HepG2 (cell line): ENCODE results near the gene CDT1. TPM values are rescaled to one million over a fixed set of nuclear protein-coding genes. Genes with fewer than 3 reads are reported as not detected.

Experiments
- ATAC-seq: fragments of 200-7000 bp; cut with Tn5 transposase; 3 replicates; pipeline ENCODE4 v1.9.1; 2020; ENCODE audit warnings: mild to moderate bottlenecking, moderate library complexity
- BruUV-seq: library from RNA; stranded (reverse); fragments of 400-500 nt; replicated peaks from 2 replicates; lab custom pipeline; 2021; lab: Mats Ljungman, UMichigan
- CTCF ChIA-PET: fragments of 300-600 bp; formaldehyde crosslinking; extraction: SDS; loops from one replicate; lab custom pipeline; 2021; ENCODE audit warnings: low total read pairs, inconsistent platforms, low intra/inter-chr PET ratio; lab: Yijun Ruan, JAX
- POLR2A ChIA-PET: fragments of 350-600 bp; sonication (Branson Sonifier 250); formaldehyde crosslinking; loops from one replicate; lab custom pipeline; 2020; ENCODE audit warnings: antibody characterized with exemption, inconsistent platforms; lab: Yijun Ruan, JAX
- DNase-seq: peaks from one replicate; pipeline ENCODE4 v3.0.0-alpha.2; 2015; ENCODE audit warnings: low spot score
- FAIRE-seq: peaks from 3 replicates; lab custom pipeline; 2011; peaks lifted over from hg19 to GRCh38; lab: Jason Lieb, UNC
- H2AFZ ChIP-seq: one replicate; pipeline ENCODE4 v1.6.1; 2011; ENCODE audit warnings: low read length, inconsistent platforms
- H3K27ac ChIP-seq: fragments of 300-600 bp; 3 replicates; pipeline ENCODE4 v1.8.0; 2011; ENCODE audit warnings: mixed run types, mild to moderate bottlenecking, mixed read lengths, low read length, inconsistent platforms; ENCODE audit not compliant: insufficient read depth; ENCODE audit errors: extremely low read length
- H3K27me3 ChIP-seq, 2 experiments: fragments of 200-600 bp in 1 of 2; 2 replicates in 1 of 2; 3 replicates in 1 of 2; pipeline versions ENCODE4 v1.6.0 to v1.8.0; 2011; ENCODE audit warnings: low read length in 2 of 2, mild to moderate bottlenecking in 2 of 2, moderate library complexity in 2 of 2, inconsistent platforms in 1 of 2; ENCODE audit not compliant: insufficient read depth in 2 of 2, control insufficient read depth in 1 of 2
- H3K36me3 ChIP-seq, 2 experiments: fragments of 200-600 bp in 1 of 2; replicated peaks in 1 of 2; 2 replicates in 1 of 2; 3 replicates in 1 of 2; pipeline versions ENCODE4 v1.5.1 to v1.8.0; 2011; ENCODE audit warnings: low read length in 2 of 2, inconsistent platforms in 1 of 2; ENCODE audit not compliant: insufficient read depth in 2 of 2, control insufficient read depth in 1 of 2
- H3K4me1 ChIP-seq: 2 replicates; pipeline ENCODE4 v1.5.1; 2012; ENCODE audit warnings: low read length, inconsistent platforms; ENCODE audit not compliant: insufficient read depth
- H3K4me2 ChIP-seq: 2 replicates; pipeline ENCODE4 v1.6.0; 2011; ENCODE audit warnings: low read depth, low read length, inconsistent platforms
- H3K4me3 ChIP-seq, 3 experiments: fragments of 200-600 bp in 1 of 3; sonication (generic), shearing (Covaris generic) in 1 of 3; replicated peaks in 1 of 3; 2 replicates each; pipeline ENCODE4 v1.5.1; 2011 to 2016; ENCODE audit warnings: low read length in 3 of 3, inconsistent platforms in 2 of 3, low read depth in 2 of 3, mild to moderate bottlenecking in 2 of 3, control low read depth in 1 of 3, mixed read lengths in 1 of 3; ENCODE audit not compliant: insufficient read depth in 1 of 3
- H3K79me2 ChIP-seq: one replicate; pipeline ENCODE4 v1.6.1; 2011; ENCODE audit warnings: low read length, inconsistent platforms; ENCODE audit not compliant: insufficient read depth
- H3K9ac ChIP-seq: 2 replicates; pipeline ENCODE4 v1.6.0; 2011; ENCODE audit warnings: mild to moderate bottlenecking, low read depth, low read length, inconsistent platforms; ENCODE audit not compliant: insufficient read depth
- H3K9me3 ChIP-seq: 2 replicates; pipeline ENCODE4 v1.5.1; 2012; ENCODE audit warnings: mild to moderate bottlenecking, low read length
- H4K20me1 ChIP-seq: 2 replicates; pipeline ENCODE4 v1.6.0; 2011; ENCODE audit warnings: inconsistent platforms, mild to moderate bottlenecking, low read length, moderate library complexity; ENCODE audit not compliant: insufficient read depth
- CBX5 ChIP-seq: sonication (generic); formaldehyde crosslinking; IDR thresholded peaks from 2 replicates; pipeline ENCODE4 v1.4.0; 2020; ENCODE audit warnings: missing genetic modification reagents, borderline replicate concordance
- CHCHD3 ChIP-seq: sonication (generic); formaldehyde crosslinking; IDR thresholded peaks from 2 replicates; pipeline ENCODE4 v1.8.0; 2022; ENCODE audit warnings: mild to moderate bottlenecking, missing genetic modification reagents, moderate library complexity
- FOXM1 ChIP-seq: sonication (generic); formaldehyde crosslinking; IDR thresholded peaks from 2 replicates; pipeline ENCODE4 v1.5.0; 2020; ENCODE audit warnings: missing genetic modification reagents
- NR1H2 ChIP-seq: sonication (generic); formaldehyde crosslinking; IDR thresholded peaks from 2 replicates; pipeline ENCODE4 v1.8.1; 2022; ENCODE audit warnings: low read depth, missing genetic modification reagents, borderline replicate concordance
- POLR2AphosphoS5 ChIP-seq: IDR thresholded peaks from 2 replicates; pipeline ENCODE4 v1.6.1; 2012; ENCODE audit warnings: low read depth, low read length
- SNRNP70 ChIP-seq: fragments of 200-400 bp; formaldehyde crosslinking; IDR thresholded peaks from 2 replicates; pipeline ENCODE4 v1.6.1; 2017; ENCODE audit warnings: mild to moderate bottlenecking, low read depth, low read length, moderate library complexity
- SRF ChIP-seq: IDR thresholded peaks from 2 replicates; pipeline ENCODE4 v1.6.1; 2011; ENCODE audit warnings: mild to moderate bottlenecking, low read depth, low read length, moderate library complexity
- ZC3H4 ChIP-seq: sonication (generic); formaldehyde crosslinking; IDR thresholded peaks from 2 replicates; pipeline ENCODE4 v1.4.0; 2020; ENCODE audit warnings: missing genetic modification reagents, borderline replicate concordance
- ZMYM2 ChIP-seq: sonication (generic); formaldehyde crosslinking; IDR thresholded peaks from 2 replicates; pipeline ENCODE4 v1.8.0; 2022; ENCODE audit warnings: mild to moderate bottlenecking, missing genetic modification reagents
- ZNF143 ChIP-seq: sonication (generic); formaldehyde crosslinking; IDR thresholded peaks from 2 replicates; pipeline ENCODE4 v1.4.0; 2020; ENCODE audit warnings: missing genetic modification reagents
- ZNF17 ChIP-seq: sonication (generic); formaldehyde crosslinking; IDR thresholded peaks from 2 replicates; pipeline ENCODE4 v1.5.0; 2020; ENCODE audit warnings: mild to moderate bottlenecking, missing genetic modification reagents
- ZNF20 ChIP-seq: sonication (generic); formaldehyde crosslinking; IDR thresholded peaks from 2 replicates; pipeline ENCODE4 v1.4.0; 2020; ENCODE audit warnings: mild to moderate bottlenecking, moderate library complexity, missing genetic modification reagents
- ZNF549 ChIP-seq: sonication (generic); formaldehyde crosslinking; IDR thresholded peaks from 2 replicates; pipeline ENCODE4 v1.5.0; 2020; ENCODE audit warnings: missing genetic modification reagents
- ZNF605 ChIP-seq: sonication (generic); formaldehyde crosslinking; IDR thresholded peaks from 2 replicates; pipeline ENCODE4 v1.8.0; 2022; ENCODE audit warnings: mild to moderate bottlenecking, missing genetic modification reagents
- ZNF615 ChIP-seq: sonication (generic); formaldehyde crosslinking; IDR thresholded peaks from 2 replicates; pipeline ENCODE4 v1.5.0; 2020; ENCODE audit warnings: mild to moderate bottlenecking, missing genetic modification reagents, borderline replicate concordance
- ZNF709 ChIP-seq: sonication (generic); formaldehyde crosslinking; IDR thresholded peaks from 2 replicates; pipeline ENCODE4 v1.5.0; 2020; ENCODE audit warnings: mild to moderate bottlenecking, missing genetic modification reagents
- ZNF781 ChIP-seq: sonication (generic); formaldehyde crosslinking; IDR thresholded peaks from 2 replicates; pipeline ENCODE4 v1.5.1; 2020; ENCODE audit warnings: borderline replicate concordance, mild to moderate bottlenecking, missing genetic modification reagents; ENCODE audit errors: not compliant biosample characterization
- WGBS: methylation state at CpG from one replicate; pipeline ENCODE4 v1.1.6; 2017; ENCODE audit warnings: low lambda C conversion rate; 5-methylcytosine and 5-hydroxymethylcytosine counted together
- in situ Hi-C: cut with HindIII; loops from 2 replicates; pipeline ENCODE4 v1.10.0; 2017; ENCODE audit warnings: low pct_unique_long_range_greater_than_20kb; ENCODE audit not compliant: extremely low pct_ligation_motif_present
- intact Hi-C: fragments of 100-400 bp; cut with micrococcal nuclease; formaldehyde crosslinking; loops from one replicate; pipeline ENCODE4 v1.10.0; 2022; ENCODE audit not compliant: unreplicated experiment
- polyA plus RNA-seq, 8 experiments: library from polyadenylated mRNA; depleted of rRNA in 3 of 8; stranded (reverse) in 7 of 8; unstranded in 1 of 8; fragments of >200 nt; fragmentation: Illumina TruSeq in 4 of 8; extraction: Trizol in 4 of 8; gene quantifications; 2 replicates each; pipeline versions ENCODE4 v1.2.1 to v1.2.3, GENCODE V29; 2011 to 2016; ENCODE audit warnings: low read depth in 4 of 8, missing spikeins in 1 of 8, mixed read lengths in 1 of 8; ENCODE audit not compliant: insufficient read depth in 1 of 8
- total RNA-seq, 5 experiments: library from RNA; depleted of rRNA; stranded (reverse); fragments of >200 nt; fragmentation: Illumina TruSeq; extraction: Trizol; gene quantifications; 2 replicates each; pipeline ENCODE4 v1.2.3, GENCODE V29; 2016; ENCODE audit warnings: low read depth in 1 of 5
- TF ChIP-seq, protein P1 (sequence below): sonication (generic); formaldehyde crosslinking; IDR thresholded peaks from 2 replicates; pipeline ENCODE4 v1.5.0; 2020; ENCODE audit warnings: missing genetic modification reagents, mild to moderate bottlenecking, borderline replicate concordance
- TF ChIP-seq, protein P2 (sequence below): sonication (generic); formaldehyde crosslinking; IDR thresholded peaks from 2 replicates; pipeline ENCODE4 v1.4.0; 2020; ENCODE audit warnings: mild to moderate bottlenecking, low read depth, missing genetic modification reagents

CDT1 gene
- total and polyA plus RNA-seq, 2 of the 13 experiments (the other 11 are each of a cell fraction or from before 2014, with no cell fraction given) = 23.1 to 23.8 TPM

DNA sequence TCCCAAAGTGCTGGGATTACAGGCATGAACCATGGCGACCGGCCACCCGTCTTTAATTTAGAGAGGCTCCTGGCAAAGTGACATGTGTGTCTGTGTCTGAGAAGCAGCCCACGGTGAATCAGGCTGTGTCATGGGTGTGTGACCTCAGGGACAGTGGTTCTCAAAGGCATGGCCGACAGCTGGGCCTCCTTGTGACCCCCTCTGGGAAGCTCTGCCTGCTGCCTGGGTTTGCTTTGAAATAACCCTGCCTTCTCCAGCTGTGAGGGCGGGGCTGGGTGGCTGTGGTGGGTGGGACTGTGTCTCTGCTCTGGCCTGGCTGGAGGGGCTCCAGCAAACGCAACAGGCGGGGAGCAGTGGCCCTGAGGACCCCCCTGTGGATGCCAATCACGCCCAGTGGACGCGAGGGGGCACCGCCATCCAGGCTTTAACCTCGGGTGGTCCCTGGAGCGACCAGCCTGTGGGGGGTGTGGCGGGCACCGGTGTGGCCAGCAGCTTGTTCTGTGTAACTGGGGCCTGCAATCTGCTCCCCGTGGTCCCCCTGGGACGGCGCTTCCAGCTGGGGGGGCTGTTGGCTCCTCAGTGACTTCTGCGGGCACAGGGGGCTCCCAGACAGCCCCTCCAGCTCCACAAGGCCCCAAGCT lies 16.9 kb downstream of the CDT1 start:
- Histone ChIP-seq H3K27ac (no peak overlapping the region), H3K4me3 (no peak overlapping the region), H3K9me3 (no peaks in the 10 kb centered on the region), H2AFZ (no peak overlapping the region), H3K79me2 (no peaks in the 10 kb centered on the region), H4K20me1 (no peaks in the 10 kb centered on the region), H3K36me3 (no peaks in the 10 kb centered on the region), H3K27me3 (peaks cover 0 to 5% of the 10 kb centered on the region in 2 experiments; a peak in 1 of 5 replicates), H3K4me1 (peaks cover 27% of the 10 kb centered on the region), H3K9ac (no peak overlapping the region), H3K4me2 (no peak overlapping the region)
- DNase-seq (no peak), FAIRE-seq (no peak), ATAC-seq (no peak)
- no peak for TF ChIP-seq ZNF17
- no peak for TF ChIP-seq ZNF615 (CRISPR knock-in tag)
- TF ChIP-seq SRF = no peak
- TF ChIP-seq ZNF20 (CRISPR knock-in tag) = no peak
- no peak for TF ChIP-seq SNRNP70
- no peak for TF ChIP-seq ZNF143 (CRISPR knock-in tag)
- TF ChIP-seq, protein P1, sequence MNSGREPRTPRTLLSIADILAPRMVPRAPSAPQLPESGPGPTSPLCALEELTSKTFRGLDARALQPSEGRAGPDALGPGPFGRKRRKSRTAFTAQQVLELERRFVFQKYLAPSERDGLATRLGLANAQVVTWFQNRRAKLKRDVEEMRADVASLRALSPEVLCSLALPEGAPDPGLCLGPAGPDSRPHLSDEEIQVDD = no peak
- no peak for TF ChIP-seq ZNF709 (CRISPR knock-in tag)
- no peak for TF ChIP-seq ZNF549 (CRISPR knock-in tag)
- TF ChIP-seq ZNF605 (CRISPR knock-in tag) = no peak
- TF ChIP-seq NR1H2 (CRISPR knock-in tag) = no peak
- TF ChIP-seq, protein P2, sequence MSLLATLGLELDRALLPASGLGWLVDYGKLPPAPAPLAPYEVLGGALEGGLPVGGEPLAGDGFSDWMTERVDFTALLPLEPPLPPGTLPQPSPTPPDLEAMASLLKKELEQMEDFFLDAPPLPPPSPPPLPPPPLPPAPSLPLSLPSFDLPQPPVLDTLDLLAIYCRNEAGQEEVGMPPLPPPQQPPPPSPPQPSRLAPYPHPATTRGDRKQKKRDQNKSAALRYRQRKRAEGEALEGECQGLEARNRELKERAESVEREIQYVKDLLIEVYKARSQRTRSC (CRISPR knock-in tag) = no peak
- no peak for TF ChIP-seq POLR2AphosphoS5
- TF ChIP-seq ZMYM2 (CRISPR knock-in tag) = no peak
- TF ChIP-seq ZC3H4 = no peak
- no peak for TF ChIP-seq CHCHD3 (CRISPR knock-in tag)
- TF ChIP-seq CBX5 = no peak
- TF ChIP-seq ZNF781 (CRISPR knock-in tag) = no peak
- TF ChIP-seq FOXM1 (CRISPR knock-in tag) = no peak
- intact Hi-C loops = no loop called here
- ChIA-PET CTCF (no interaction called here), POLR2A (interaction anchor here (1.5 kb wide), 1 partner anchor 9 kb away, joined by 5 read pairs; the partner anchor contains the start of gene APRT)
- in situ Hi-C loops = no loop called here
- WGBS = 85% methylated on average over 20 of the region's 20 CpGs
- no TSS peak for BruUV-seq
